ENCODE data around the gene TMEM179. TPM values are rescaled to one million over a fixed set of nuclear protein-coding genes. Genes with fewer than 3 reads are reported as not detected.

The TMEM179 gene
- total RNA-seq, 1 donor from 2014 or later = not detected

- ATAC-seq (no peak), DNase-seq (no peak)
- Histone ChIP-seq H3K4me3 (no peak overlapping the region), H3K4me1 (no peaks in the 10 kb centered on the region), H3K9me3 (no peaks in the 10 kb centered on the region), H3K27ac (no peak overlapping the region), H3K36me3 (no peaks in the 10 kb centered on the region), H3K27me3 (ENCODE audit: low read depth) (peaks cover 56% of the 10 kb centered on the region)
- TF ChIP-seq, protein P1, sequence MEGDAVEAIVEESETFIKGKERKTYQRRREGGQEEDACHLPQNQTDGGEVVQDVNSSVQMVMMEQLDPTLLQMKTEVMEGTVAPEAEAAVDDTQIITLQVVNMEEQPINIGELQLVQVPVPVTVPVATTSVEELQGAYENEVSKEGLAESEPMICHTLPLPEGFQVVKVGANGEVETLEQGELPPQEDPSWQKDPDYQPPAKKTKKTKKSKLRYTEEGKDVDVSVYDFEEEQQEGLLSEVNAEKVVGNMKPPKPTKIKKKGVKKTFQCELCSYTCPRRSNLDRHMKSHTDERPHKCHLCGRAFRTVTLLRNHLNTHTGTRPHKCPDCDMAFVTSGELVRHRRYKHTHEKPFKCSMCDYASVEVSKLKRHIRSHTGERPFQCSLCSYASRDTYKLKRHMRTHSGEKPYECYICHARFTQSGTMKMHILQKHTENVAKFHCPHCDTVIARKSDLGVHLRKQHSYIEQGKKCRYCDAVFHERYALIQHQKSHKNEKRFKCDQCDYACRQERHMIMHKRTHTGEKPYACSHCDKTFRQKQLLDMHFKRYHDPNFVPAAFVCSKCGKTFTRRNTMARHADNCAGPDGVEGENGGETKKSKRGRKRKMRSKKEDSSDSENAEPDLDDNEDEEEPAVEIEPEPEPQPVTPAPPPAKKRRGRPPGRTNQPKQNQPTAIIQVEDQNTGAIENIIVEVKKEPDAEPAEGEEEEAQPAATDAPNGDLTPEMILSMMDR (IDR thresholded peaks at IDR 0.05) = no peak
- intact Hi-C loops (cut with DNase I) = no loop called here
Measured at GRCh38 chr14:104571246-104571645, 33.3 kb downstream of the TMEM179 start.

- H3K4me3 ChIP-seq = no peak overlapping the region
- H3K4me1 ChIP-seq = peaks cover 2% of the 10 kb centered on the region
- H3K9me3 ChIP-seq = no peaks in the 10 kb centered on the region
- H3K27ac ChIP-seq = no peak overlapping the region
- H3K36me3 ChIP-seq = no peaks in the 10 kb centered on the region
- TF ChIP-seq, protein P1 (IDR thresholded peaks at IDR 0.05) = no peak
- no peak for ATAC-seq
- H3K27me3 ChIP-seq (ENCODE audit: low read depth) = peaks cover 55% of the 10 kb centered on the region
- intact Hi-C loops (cut with DNase I) = no loop called here
- DNase-seq = no peak
Measured at GRCh38 chr14:104569435-104569834, 35.1 kb downstream of the TMEM179 start.

DNA sequence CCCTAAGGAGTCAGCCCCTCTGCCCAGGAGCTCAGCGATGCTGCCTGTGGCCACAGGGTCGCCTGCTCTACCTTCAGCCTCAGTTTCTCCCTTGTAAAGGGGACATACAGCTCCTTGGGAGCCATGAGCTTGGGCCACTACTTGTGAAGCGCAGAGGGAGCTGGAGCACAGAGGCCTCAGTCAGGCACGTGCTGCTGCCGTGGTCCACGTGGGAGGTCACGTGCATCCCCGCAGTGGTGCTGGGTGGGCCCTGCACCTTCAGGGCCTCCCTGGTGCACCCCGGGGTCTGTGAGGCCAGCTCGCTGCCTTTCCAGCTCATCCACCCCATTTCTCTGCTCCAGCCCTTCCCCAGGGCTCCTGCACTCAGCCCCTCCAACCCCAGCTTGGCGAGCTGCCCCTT lies 36.0 kb downstream of the TMEM179 start:
- peaks cover 10% of the 10 kb centered on the region for H3K4me1 ChIP-seq
- DNase-seq = no peak
- TF ChIP-seq, protein P1 (IDR thresholded peaks at IDR 0.05) = no peak
- no peak for ATAC-seq
- no peaks in the 10 kb centered on the region for H3K9me3 ChIP-seq
- peaks cover 63% of the 10 kb centered on the region for H3K27me3 ChIP-seq (ENCODE audit: low read depth)
- H3K36me3 ChIP-seq = no peaks in the 10 kb centered on the region
- H3K27ac ChIP-seq = no peak overlapping the region
- H3K4me3 ChIP-seq = no peak overlapping the region
- intact Hi-C loops (cut with DNase I) = no loop called here

DNA sequence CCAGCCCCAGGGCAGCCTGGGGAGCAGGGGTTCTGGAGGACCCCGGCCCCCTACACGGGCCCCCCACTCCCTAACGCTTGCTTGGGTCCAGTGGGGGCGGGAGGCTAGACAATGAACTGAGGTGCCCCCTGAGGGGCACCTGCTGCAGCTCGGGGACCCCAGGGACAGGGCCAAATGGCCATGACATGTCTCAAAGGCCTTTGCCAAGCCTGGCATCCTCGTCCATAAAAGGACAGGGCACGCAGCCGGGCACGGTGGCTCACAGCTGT lies 36.7 kb downstream of the TMEM179 start:
- Histone ChIP-seq H3K4me3 (no peak overlapping the region), H3K27me3 (ENCODE audit: low read depth) (peaks cover 68% of the 10 kb centered on the region), H3K4me1 (peaks cover 12% of the 10 kb centered on the region), H3K9me3 (no peaks in the 10 kb centered on the region), H3K36me3 (no peaks in the 10 kb centered on the region), H3K27ac (no peak overlapping the region)
- no peak for DNase-seq
- ATAC-seq = no peak
- TF ChIP-seq, protein P1 (IDR thresholded peaks at IDR 0.05) = no peak
- intact Hi-C loops (cut with DNase I) = no loop called here

DNA sequence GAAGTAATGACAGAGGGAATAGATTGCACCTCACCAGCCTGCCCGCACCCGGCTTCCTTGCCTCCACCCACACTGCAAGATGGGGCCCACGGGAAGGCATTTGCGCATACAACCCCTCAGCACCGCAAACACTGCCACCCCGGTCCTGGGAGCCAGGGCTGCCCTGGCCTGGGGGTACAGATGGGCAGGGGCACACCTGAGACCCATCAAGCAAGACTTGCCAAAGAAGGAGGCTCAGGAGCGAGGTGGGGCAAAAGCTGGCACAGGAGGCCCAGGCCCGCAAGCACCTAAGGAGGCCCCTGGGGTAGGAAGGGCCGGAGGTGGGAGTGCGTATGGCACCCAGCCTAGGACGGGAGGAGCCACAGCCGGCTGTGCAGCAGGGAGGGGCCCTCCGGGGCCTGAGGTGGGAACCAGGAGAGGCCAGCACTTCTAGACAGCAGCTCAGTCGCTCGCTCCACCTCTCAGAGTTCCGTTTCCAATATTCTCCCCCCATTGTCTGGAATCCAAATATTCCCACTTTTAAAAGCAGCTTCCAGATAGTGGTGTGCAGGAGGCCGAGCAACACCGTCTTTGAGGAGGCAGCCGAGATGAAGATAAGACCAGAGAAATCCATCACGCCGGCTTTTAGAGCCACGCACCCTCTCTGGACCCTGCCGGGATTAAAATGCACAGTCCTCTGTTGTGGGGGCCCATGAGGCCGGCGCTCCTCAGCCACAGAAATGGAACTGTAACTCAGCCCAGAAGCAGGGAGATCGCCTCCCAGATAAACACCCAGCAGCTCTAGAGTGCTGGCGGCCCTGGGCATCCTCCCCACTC lies 37.2 kb downstream of the TMEM179 start:
- H3K27me3 ChIP-seq (ENCODE audit: low read depth) = peaks cover 68% of the 10 kb centered on the region
- no peaks in the 10 kb centered on the region for H3K36me3 ChIP-seq
- no peaks in the 10 kb centered on the region for H3K9me3 ChIP-seq
- H3K4me3 ChIP-seq = no peak overlapping the region
- no peak overlapping the region for H3K27ac ChIP-seq
- TF ChIP-seq, protein P1 (IDR thresholded peaks at IDR 0.05) = no peak
- intact Hi-C loops (cut with DNase I) = no loop called here
- no peak for DNase-seq
- ATAC-seq = no peak
- peaks cover 12% of the 10 kb centered on the region for H3K4me1 ChIP-seq

All from lower lobe of right lung (tissue), 2 donors.